Measurements from ENCODE around the gene MAGI3. TPM values are rescaled to one million over a fixed set of nuclear protein-coding genes. Genes with fewer than 3 reads are reported as not detected.

Gene MAGI3
- total RNA-seq, 3 donors from 2014 or later (not counting 1 experiment from before 2014, with no cell fraction given) = 0.61 to 1.6 (median 0.66) TPM

DNA sequence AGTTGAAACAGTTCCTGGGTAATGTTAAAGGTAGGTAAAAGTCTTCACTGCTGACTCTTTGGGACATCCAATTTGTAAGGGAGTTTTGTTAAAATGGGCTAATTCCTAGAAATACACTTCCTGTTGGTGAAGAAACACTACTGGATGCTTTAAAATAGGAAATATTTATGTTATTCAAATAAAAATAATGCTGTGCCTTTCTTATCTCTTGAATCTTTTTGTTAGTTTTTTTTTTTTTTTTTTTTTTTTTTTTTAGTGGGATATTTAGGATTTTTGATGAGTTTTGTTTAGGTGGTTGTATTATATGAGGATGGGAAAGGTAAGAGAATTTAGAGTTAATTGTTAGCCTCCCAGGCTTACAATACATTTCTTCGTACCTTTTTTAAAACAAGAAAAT lies 4.5 kb downstream of the MAGI3 start:
- Mint-ChIP-seq H3K27me3 (ENCODE audit: low read depth in 2 of 2) (peaks cover 23 to 48% of the 10 kb centered on the region in 2 donors), H3K36me3 (no peaks in the 10 kb centered on the region)
- WGBS (ENCODE audit: insufficient coverage) = no CpG with 5 or more reads among the region's 1 CpG

GRCh38 chr1:113396102-113396501 lies 5.8 kb downstream of the MAGI3 start:
- H3K27me3 ChIP-seq (ENCODE audit: control insufficient read depth, insufficient read depth, low read length) = peaks cover 51% of the 10 kb centered on the region
- H3K36me3 Mint-ChIP-seq = no peaks in the 10 kb centered on the region
- H3K36me3 ChIP-seq (ENCODE audit: control insufficient read depth, insufficient read depth, low read length) = no peaks in the 10 kb centered on the region
- H3K4me1 ChIP-seq (ENCODE audit: control insufficient read depth, insufficient read depth, low read length) = peaks cover 6% of the 10 kb centered on the region
- peaks cover 23 to 48% of the 10 kb centered on the region in 2 donors for H3K27me3 Mint-ChIP-seq (ENCODE audit: low read depth in 2 of 2)
- no peaks in the 10 kb centered on the region for H3K9me3 Mint-ChIP-seq
- no peak for ATAC-seq
- DNase-seq = no peak
- peaks cover 8 to 10% of the 10 kb centered on the region in 2 donors for H3K4me1 Mint-ChIP-seq
- no peaks in the 10 kb centered on the region for H3K9me3 ChIP-seq (ENCODE audit: control insufficient read depth, insufficient read depth, low read length)
- no peak overlapping the region for H3K27ac Mint-ChIP-seq
- intact Hi-C loops (cut with micrococcal nuclease) = no loop called here
- no peak overlapping the region for H3K4me3 ChIP-seq (ENCODE audit: low read length)
- TF ChIP-seq, protein P1, sequence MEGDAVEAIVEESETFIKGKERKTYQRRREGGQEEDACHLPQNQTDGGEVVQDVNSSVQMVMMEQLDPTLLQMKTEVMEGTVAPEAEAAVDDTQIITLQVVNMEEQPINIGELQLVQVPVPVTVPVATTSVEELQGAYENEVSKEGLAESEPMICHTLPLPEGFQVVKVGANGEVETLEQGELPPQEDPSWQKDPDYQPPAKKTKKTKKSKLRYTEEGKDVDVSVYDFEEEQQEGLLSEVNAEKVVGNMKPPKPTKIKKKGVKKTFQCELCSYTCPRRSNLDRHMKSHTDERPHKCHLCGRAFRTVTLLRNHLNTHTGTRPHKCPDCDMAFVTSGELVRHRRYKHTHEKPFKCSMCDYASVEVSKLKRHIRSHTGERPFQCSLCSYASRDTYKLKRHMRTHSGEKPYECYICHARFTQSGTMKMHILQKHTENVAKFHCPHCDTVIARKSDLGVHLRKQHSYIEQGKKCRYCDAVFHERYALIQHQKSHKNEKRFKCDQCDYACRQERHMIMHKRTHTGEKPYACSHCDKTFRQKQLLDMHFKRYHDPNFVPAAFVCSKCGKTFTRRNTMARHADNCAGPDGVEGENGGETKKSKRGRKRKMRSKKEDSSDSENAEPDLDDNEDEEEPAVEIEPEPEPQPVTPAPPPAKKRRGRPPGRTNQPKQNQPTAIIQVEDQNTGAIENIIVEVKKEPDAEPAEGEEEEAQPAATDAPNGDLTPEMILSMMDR (IDR thresholded peaks at IDR 0.05) = no peak
- no peak overlapping the region for H3K4me3 Mint-ChIP-seq
- no peak overlapping the region for H3K27ac ChIP-seq (ENCODE audit: low read length)
- no CpG with 5 or more reads among the region's 2 CpGs for WGBS (ENCODE audit: insufficient coverage)

More for the DNA sequence above, 4.5 kb downstream of the MAGI3 start:
- TF ChIP-seq, protein P1 (IDR thresholded peaks at IDR 0.05) = no peak
- ATAC-seq = no peak
- no peaks in the 10 kb centered on the region for H3K9me3 ChIP-seq (ENCODE audit: control insufficient read depth, insufficient read depth, low read length)
- no peaks in the 10 kb centered on the region for H3K36me3 ChIP-seq (ENCODE audit: control insufficient read depth, insufficient read depth, low read length)
- no peak overlapping the region for H3K4me3 ChIP-seq (ENCODE audit: low read length)
- H3K4me1 Mint-ChIP-seq = peaks cover 8 to 15% of the 10 kb centered on the region in 2 donors
- H3K4me3 Mint-ChIP-seq = no peak overlapping the region
- H3K27me3 ChIP-seq (ENCODE audit: control insufficient read depth, insufficient read depth, low read length) = peaks cover 46% of the 10 kb centered on the region
- H3K27ac Mint-ChIP-seq = no peak overlapping the region
- peaks cover 10% of the 10 kb centered on the region for H3K4me1 ChIP-seq (ENCODE audit: control insufficient read depth, insufficient read depth, low read length)
- intact Hi-C loops (cut with micrococcal nuclease) = no loop called here
- no peak overlapping the region for H3K27ac ChIP-seq (ENCODE audit: low read length)
- H3K9me3 Mint-ChIP-seq = no peaks in the 10 kb centered on the region
- DNase-seq = no peak

- Mint-ChIP-seq H3K9me3 (no peaks in the 10 kb centered on the region), H3K36me3 (no peaks in the 10 kb centered on the region), H3K4me3 (no peak overlapping the region), H3K4me1 (peaks cover 3 to 5% of the 10 kb centered on the region in 2 donors), H3K27me3 (ENCODE audit: low read depth in 2 of 2) (peaks cover 22 to 46% of the 10 kb centered on the region in 2 donors), H3K27ac (no peak overlapping the region)
- Histone ChIP-seq H3K36me3 (ENCODE audit: control insufficient read depth, insufficient read depth, low read length) (no peaks in the 10 kb centered on the region), H3K27ac (ENCODE audit: low read length) (no peak overlapping the region), H3K27me3 (ENCODE audit: control insufficient read depth, insufficient read depth, low read length) (peaks cover 47% of the 10 kb centered on the region), H3K4me3 (ENCODE audit: low read length) (no peak overlapping the region), H3K9me3 (ENCODE audit: control insufficient read depth, insufficient read depth, low read length) (no peaks in the 10 kb centered on the region), H3K4me1 (ENCODE audit: control insufficient read depth, insufficient read depth, low read length) (peaks cover 2% of the 10 kb centered on the region)
- 98% methylated on average over 3 of the region's 3 CpGs for WGBS (ENCODE audit: insufficient coverage)
- intact Hi-C loops (cut with micrococcal nuclease) = no loop called here
- no peak for DNase-seq
- ATAC-seq = no peak
- TF ChIP-seq, protein P1 (IDR thresholded peaks at IDR 0.05) = no peak
Measured at GRCh38 chr1:113396585-113396984, 6.3 kb downstream of the MAGI3 start.

- DNase-seq (no peak), ATAC-seq (no peak)
- H3K27me3 Mint-ChIP-seq (ENCODE audit: low read depth in 2 of 2) = peaks cover 32 to 47% of the 10 kb centered on the region in 2 donors
- Histone ChIP-seq H3K4me1 (ENCODE audit: control insufficient read depth, insufficient read depth, low read length) (no peaks in the 10 kb centered on the region), H3K27ac (ENCODE audit: low read length) (no peak overlapping the region), H3K9me3 (ENCODE audit: control insufficient read depth, insufficient read depth, low read length) (no peaks in the 10 kb centered on the region), H3K4me3 (ENCODE audit: low read length) (no peak overlapping the region), H3K27me3 (ENCODE audit: control insufficient read depth, insufficient read depth, low read length) (peaks cover 38% of the 10 kb centered on the region), H3K36me3 (ENCODE audit: control insufficient read depth, insufficient read depth, low read length) (no peaks in the 10 kb centered on the region)
- H3K27ac Mint-ChIP-seq = no peak overlapping the region
- 88% methylated on average over 4 of the region's 5 CpGs for WGBS (ENCODE audit: insufficient coverage)
- H3K4me1 Mint-ChIP-seq = no peaks in the 10 kb centered on the region
- H3K36me3 Mint-ChIP-seq = no peaks in the 10 kb centered on the region
- TF ChIP-seq, protein P1 (IDR thresholded peaks at IDR 0.05) = no peak
- no peak overlapping the region for H3K4me3 Mint-ChIP-seq
- intact Hi-C loops (cut with micrococcal nuclease) = no loop called here
- no peaks in the 10 kb centered on the region for H3K9me3 Mint-ChIP-seq
Measured at GRCh38 chr1:113399062-113399583, 8.8 kb downstream of the MAGI3 start.

Data from natural killer cell (primary cell).